ENCODE data around the gene MSH5. TPM values are rescaled to one million over a fixed set of nuclear protein-coding genes. Genes with fewer than 3 reads are reported as not detected.

The MSH5 gene
- total and polyA plus RNA-seq, 9 of the 15 experiments (the other 6 are each of a cell fraction or from before 2014, with no cell fraction given), result 12.5 to 104 (median 46.6) TPM

DNA sequence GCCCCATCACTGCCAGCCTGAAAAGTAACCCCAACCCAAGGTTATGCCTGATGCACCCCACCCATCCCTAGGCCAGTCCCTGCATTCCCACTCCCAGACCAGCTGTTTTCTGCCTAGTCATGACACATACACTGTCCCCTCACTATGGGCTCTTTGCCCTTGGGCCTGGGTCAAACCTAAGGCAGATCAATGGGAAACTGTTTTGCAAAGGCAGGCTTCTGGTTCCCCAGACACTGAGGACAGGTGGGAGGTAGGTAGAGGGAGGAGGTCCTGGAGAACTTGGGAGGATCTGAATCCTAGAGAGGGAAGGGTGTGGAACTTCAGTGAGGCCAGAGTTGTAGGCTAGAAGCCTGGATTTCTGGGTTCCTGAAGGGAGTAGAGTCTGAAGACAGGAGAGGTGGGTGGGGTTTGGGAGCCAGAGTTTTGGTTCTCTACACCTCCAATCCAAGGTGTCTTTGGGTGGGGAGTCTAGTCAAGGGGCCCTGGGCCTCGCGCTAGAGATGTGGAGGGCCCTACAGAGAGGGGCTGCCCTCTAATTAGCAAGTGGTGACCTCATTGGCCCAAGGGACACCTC, 5.5 kb upstream of the MSH5 start:
- CTCF ChIA-PET (ENCODE audit: low intra/inter-chr PET ratio), result no interaction called here
- Histone ChIP-seq H3K36me3 (ENCODE audit: control insufficient read depth, insufficient read depth, low read length) (peaks cover 56% of the 10 kb centered on the region), H3K9me1 (ENCODE audit: control insufficient read depth, insufficient read depth, low read length) (no peaks in the 10 kb centered on the region), H3K4me2 (ENCODE audit: insufficient read depth, low read length) (peak overlapping the region; percentile 100), H3K79me2 (ENCODE audit: control insufficient read depth, insufficient read depth, low read length) (peaks cover 77% of the 10 kb centered on the region), H3K27me3 (ENCODE audit: control insufficient read depth in 2 of 2, insufficient read depth in 2 of 2, low read length in 2 of 2) (no peaks in the 10 kb centered on the region), H3K9me3 (replicated peaks; ENCODE audit: control insufficient read depth, insufficient read depth, low read depth, low read length) (no peaks in the 10 kb centered on the region), H3K9ac (ENCODE audit: insufficient read depth in 1 of 2, low read depth in 2 of 2, low read length in 2 of 2) (peak overlapping the region; percentile 99), H3K4me3 (peak overlapping the region; percentile 77), H3K27ac (ENCODE audit: extremely low read depth, low read depth, low read length) (peak overlapping the region; percentile 95), H2AFZ (ENCODE audit: low read depth, low read length) (no peak overlapping the region), H3K4me1 (replicated peaks in 1 of 2; ENCODE audit: control insufficient read depth in 2 of 2, insufficient read depth in 2 of 2, low read length in 2 of 2) (peaks cover 43 to 58% of the 10 kb centered on the region in 2 experiments), H4K20me1 (replicated peaks; ENCODE audit: control insufficient read depth, insufficient read depth, low read length) (peaks cover 24% of the 10 kb centered on the region)
- 0% methylated on average over 2 of the region's 2 CpGs for WGBS (ENCODE audit: insufficient coverage, low coverage, missing lambda C conversion rate)
- no peak for FAIRE-seq
- no TSS peak for BruUV-seq (replicated peaks)
- POLR2A ChIA-PET, result interaction anchor here (0.6 to 13.1 kb wide), 14 partner anchors 9 to 217 kb away, joined by 3 to 236 read pairs (median 6); partner anchors contain the start of genes ABHD16A, BAG6, C6orf47 and CSNK2B
- in situ Hi-C loops (cut with MboI) (no loop called here), intact Hi-C loops (cut with micrococcal nuclease) (loop anchor here (2.0 to 10.0 kb wide), 3 partner anchors 44 to 240 kb away; partner anchors contain the start of genes DXO and VARS1)
- ATAC-seq, result no peak
- no peak for DNase-seq (ENCODE audit: extremely low read depth in 1 of 4, low spot score in 3 of 4)
- no peak for TF ChIP-seq ZNF23 (CRISPR knock-in tag; IDR thresholded peaks at IDR 0.05)
- TF ChIP-seq ZNF3 (CRISPR knock-in tag; IDR thresholded peaks at IDR 0.05), result 0 out of 2 replicates have a peak, but pooled peaks have one; percentile 18
- no peak for TF ChIP-seq ZNF174 (CRISPR knock-in tag; IDR thresholded peaks at IDR 0.05)
- TF ChIP-seq HMGN3 (IDR thresholded peaks at IDR 0.05; ENCODE audit: borderline replicate concordance, extremely low read depth, insufficient read length, low read depth, low read length), result no peak
- TF ChIP-seq MLX (CRISPR knock-in tag; conservative IDR thresholded peaks at IDR 0.05), result 0 out of 4 replicates have a peak, but pooled peaks of 1 of the 2 experiments have one; percentile 19
- TF ChIP-seq ZFP30 (CRISPR knock-in tag; IDR thresholded peaks at IDR 0.05; ENCODE audit: borderline replicate concordance), result no peak
- TF ChIP-seq NFATC3 (IDR thresholded peaks at IDR 0.05), result no peak; the same call in 1 of the 2 replicates
- no peak for TF ChIP-seq POLR3A (IDR thresholded peaks at IDR 0.05; ENCODE audit: borderline replicate concordance, extremely low read depth, insufficient read depth, insufficient read length)
- no peak for TF ChIP-seq ADNP (tag; IDR thresholded peaks at IDR 0.05)
- 0 out of 2 replicates have a peak, but pooled peaks have one; percentile 28 for TF ChIP-seq HNRNPUL1 (IDR thresholded peaks at IDR 0.05; ENCODE audit: low read length)
- TF ChIP-seq, protein P1, sequence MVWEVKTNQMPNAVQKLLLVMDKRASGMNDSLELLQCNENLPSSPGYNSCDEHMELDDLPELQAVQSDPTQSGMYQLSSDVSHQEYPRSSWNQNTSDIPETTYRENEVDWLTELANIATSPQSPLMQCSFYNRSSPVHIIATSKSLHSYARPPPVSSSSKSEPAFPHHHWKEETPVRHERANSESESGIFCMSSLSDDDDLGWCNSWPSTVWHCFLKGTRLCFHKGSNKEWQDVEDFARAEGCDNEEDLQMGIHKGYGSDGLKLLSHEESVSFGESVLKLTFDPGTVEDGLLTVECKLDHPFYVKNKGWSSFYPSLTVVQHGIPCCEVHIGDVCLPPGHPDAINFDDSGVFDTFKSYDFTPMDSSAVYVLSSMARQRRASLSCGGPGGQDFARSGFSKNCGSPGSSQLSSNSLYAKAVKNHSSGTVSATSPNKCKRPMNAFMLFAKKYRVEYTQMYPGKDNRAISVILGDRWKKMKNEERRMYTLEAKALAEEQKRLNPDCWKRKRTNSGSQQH (CRISPR knock-in tag; IDR thresholded peaks at IDR 0.05), result 0 out of 2 replicates have a peak, but pooled peaks have one; percentile 21
- TF ChIP-seq POLR2AphosphoS2 (IDR thresholded peaks at IDR 0.05; ENCODE audit: low read length), result peak; percentile 14; the same call in 1 of the 2 replicates
- peak; percentile 55 for TF ChIP-seq MAFK (IDR thresholded peaks at IDR 0.05; ENCODE audit: low read length)
- TF ChIP-seq TFAM (CRISPR knock-in tag; conservative IDR thresholded peaks at IDR 0.05), result no peak
- TF ChIP-seq CHD1 (IDR thresholded peaks at IDR 0.05; ENCODE audit: low read length), result peak; percentile 20
- peak; percentile 78 for TF ChIP-seq ZNF316 (IDR thresholded peaks at IDR 0.05)
- 0 out of 2 replicates have a peak, but pooled peaks have one; percentile 46 for TF ChIP-seq KLF10 (CRISPR knock-in tag; IDR thresholded peaks at IDR 0.05)
- no peak for TF ChIP-seq ATF1 (CRISPR knock-in tag; IDR thresholded peaks at IDR 0.05)
- no peak; the same call in none of the 2 replicates for TF ChIP-seq ATF1 (tag; IDR thresholded peaks at IDR 0.05)
- no peak for TF ChIP-seq SNIP1 (IDR thresholded peaks at IDR 0.05; ENCODE audit: low read depth)
- peak; percentile 82 for TF ChIP-seq CHD4 (IDR thresholded peaks at IDR 0.05; ENCODE audit: insufficient read depth, insufficient replicate concordance, low read depth, low read length, poor library complexity, severe bottlenecking)
- TF ChIP-seq HIVEP1 (CRISPR knock-in tag; IDR thresholded peaks at IDR 0.05), result peak; percentile 19; the same call in 1 of the 2 replicates
- no peak for TF ChIP-seq HDAC3 (IDR thresholded peaks at IDR 0.05; ENCODE audit: borderline replicate concordance, partially characterized antibody)
